ENCODE data around the gene GFOD2.
"Not testable (repeated sequence)": the region's sequence is repeated elsewhere in the genome, so short reads cannot be mapped to it uniquely, and the experiment has no call there.

GFOD2 gene, protein sequence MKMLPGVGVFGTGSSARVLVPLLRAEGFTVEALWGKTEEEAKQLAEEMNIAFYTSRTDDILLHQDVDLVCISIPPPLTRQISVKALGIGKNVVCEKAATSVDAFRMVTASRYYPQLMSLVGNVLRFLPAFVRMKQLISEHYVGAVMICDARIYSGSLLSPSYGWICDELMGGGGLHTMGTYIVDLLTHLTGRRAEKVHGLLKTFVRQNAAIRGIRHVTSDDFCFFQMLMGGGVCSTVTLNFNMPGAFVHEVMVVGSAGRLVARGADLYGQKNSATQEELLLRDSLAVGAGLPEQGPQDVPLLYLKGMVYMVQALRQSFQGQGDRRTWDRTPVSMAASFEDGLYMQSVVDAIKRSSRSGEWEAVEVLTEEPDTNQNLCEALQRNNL

DNA sequence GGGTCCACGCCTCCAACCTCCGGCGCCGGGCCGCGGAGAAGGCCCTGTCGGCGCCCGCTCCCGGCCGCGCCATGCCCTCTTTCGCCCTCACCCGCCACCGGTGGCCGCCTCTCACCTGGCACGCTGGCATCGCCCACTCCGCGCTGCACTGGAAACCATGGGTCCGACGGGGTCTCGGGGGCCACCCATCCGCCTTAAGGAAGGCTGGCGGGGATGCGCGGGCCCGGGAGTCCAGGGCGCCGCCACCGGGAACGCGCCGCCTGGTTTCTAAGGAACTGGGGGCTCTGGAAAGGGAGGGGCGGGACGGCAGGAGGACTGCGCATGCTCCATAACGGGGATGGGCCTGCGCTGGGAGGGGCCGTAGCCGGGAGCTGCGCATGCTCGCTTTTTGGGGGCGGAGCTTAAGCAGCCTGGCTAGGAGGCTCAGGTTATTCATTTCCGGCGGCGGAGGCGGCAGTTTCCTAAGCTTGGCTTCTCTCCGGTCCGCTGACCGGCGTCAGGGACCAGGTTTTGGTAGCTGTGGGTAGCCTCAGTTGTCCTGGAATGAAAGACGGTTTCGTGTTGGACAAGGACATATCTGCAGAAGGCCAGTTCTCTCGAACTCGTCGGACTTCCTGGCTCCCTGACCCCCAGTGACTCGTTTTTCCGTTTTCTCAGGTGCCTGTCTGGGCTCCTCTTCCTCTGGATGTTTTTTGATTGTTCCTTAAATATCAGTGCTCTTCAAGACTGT lies at the start of gene GFOD2:
Gene GFOD2 (minus strand): TSS at position 269 of the 730 bp plus-strand sequence. CDS start 33,601 bp downstream, outside the sequence.
- peak; percentile 99 for DNase-seq

DNA sequence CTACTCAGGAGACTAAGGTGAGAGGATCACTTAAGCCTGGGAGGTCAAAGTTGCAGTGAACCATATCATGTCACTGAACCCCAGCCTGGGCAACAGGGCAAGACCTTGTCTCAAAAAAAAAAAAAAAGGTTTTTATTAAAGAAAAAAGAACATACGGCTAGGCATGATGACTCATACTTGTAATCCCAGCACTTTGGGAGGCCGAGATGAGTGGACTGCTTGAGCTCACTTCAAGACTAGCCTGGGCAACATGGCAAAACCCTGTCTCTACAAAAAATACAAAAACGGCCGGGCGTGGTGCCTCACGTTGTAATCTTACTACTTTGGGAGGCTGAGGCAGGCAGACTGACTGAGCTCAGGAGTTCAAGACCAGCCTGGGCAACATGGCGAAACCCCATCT lies 48.8 kb upstream of the GFOD2 start:
- no peak for DNase-seq

DNA sequence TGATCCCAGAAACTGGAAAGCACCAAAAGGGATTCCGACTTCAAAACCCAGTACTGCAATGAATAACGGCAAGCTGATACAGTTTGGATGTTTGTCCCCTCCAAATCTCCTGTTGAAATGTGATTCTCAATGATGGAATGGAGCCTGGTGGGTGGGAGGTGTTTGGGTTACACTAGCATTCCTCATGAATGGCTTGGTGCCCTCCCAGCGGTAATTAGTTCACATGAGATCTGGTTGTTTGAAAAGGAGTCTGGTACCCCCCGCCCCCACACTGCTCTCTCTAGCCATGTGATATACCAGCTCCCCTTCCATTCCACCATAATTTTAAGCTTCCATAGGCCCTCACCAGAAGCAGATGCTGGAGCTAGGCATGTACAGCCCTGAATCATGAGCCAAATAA lies 47.2 kb upstream of the GFOD2 start:
- DNase-seq: no peak

DNA sequence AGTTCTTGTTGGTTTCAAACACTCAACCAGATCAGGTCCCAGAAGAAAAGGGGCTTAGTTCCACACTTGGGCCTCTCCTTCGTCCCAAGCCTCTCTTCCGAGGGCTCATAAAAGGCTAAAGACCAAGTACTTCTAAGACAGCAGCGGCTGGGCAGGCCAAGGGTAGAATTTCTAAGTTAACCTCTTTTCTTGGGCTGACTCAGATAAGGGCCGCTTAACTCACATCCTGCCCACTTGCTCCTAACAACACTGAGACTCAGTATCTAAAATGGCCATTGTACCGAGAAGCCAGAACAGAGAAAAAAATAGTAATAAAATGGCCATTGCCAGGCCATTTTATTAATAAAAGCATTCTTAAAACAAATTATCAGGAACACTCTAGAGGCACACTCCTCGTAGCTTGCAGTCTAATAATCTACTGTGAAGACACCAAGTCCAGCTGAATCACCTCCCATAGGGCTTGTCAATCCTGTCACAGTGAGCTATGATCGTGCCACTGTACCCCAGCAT lies 45.1 kb upstream of the GFOD2 start:
- no peak for DNase-seq

DNA sequence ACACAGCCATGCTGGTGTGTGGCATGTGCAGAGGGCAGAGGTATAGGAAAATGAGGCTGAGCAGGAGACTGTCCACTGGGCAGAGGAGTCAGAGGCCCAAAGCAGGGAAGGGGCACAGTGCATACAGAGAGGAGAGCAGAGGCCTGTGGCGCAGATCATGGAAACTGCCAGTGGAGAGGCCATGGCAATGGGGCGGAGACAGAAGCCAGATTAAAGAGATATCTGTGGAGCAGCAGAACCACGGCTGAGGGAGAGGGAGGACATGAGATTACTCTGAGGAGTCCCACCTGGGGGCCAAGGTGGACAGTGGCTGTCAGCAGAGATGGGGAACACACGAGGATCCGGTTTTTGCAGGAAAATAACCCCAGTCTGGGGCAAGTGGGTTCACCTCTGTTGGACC lies 44.0 kb upstream of the GFOD2 start:
- DNase-seq: no peak

DNA sequence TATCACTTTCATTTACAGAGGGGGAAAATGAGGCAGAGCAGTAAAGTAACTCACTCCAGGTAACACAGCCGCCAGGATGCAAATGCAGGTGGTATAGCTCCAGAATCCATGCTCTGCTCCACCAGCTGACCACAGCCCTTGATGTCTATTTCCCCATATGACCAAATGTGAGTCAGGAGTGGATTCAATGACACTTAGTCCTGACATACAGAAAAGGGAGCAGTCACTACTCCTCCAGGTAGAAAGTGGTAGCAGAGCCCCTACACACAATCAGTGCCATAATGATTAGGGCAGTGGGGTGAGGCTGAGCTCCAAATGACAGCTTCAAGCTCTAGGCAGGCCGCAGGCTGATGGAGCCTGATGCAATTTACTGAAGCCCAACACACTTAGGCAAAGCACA lies 43.3 kb upstream of the GFOD2 start:
- DNase-seq: no peak

DNA sequence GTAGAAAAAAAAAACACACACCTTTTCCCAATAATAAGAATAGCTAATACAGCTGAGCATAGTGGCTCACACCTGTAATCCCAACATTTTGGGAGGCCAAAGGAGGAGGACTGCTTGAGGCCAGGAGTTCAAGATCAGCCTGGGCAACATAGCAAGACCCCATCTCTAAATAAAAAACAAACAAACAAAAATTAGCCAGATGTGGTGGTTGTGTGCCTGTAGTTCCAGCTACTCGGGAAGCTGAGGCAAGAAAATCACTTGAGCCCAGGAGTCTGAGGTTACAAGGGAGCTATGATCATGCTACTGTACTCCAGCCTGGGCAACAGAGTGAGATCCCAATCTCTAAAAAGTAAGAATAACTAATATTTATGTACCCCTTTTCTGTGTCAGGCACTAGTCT lies 42.8 kb upstream of the GFOD2 start:
- DNase-seq: no peak

DNA sequence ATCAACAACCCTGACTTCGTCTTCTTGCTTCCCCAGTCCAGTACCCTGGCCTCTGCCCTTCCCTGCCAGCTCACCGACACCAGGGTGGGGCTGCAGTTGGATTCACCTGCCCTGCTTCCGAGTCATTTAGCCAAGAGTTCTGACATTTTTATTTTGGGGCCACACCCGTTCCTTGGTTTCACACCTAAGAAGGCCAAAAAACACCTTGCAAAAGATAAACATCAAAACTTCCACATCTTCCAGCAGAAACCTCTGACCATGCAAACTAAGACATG lies 41.8 kb upstream of the GFOD2 start:
- DNase-seq: no peak

DNA sequence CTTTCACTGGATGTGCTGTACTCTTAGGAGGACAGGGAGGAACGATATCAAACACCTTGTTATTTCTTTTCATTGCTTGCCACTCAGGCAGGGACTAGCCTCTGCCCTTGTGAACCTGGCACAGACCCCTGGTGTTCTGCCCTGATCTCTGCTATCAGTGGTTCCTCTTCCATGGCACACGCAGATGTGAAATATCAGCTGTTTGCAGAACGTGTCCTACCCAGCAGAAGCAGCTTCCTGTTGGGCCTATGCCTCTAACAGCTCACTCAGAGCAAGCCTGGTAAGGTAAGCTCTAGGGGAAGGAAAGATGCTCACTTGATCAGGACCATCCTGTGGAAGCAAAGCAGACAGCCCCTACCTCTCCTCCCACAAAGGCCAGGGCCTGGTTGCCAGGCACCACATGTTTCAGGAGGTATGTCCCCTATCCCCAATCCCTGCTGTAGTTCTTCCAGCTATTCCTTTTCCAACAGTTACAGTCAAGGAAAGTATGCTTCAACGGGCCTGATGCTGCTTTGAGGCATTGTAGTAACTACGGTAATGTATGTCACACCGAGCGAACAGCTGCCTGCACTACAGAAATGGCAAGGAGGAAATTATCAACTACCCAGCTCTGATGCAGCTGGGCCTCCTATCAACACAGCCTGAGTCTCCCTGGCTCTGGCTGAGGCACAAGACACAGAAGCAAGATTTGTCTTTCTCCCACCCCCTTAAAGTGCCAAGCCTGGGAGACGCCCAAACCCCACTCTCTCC lies 41.3 kb upstream of the GFOD2 start:
- DNase-seq: no peak

DNA sequence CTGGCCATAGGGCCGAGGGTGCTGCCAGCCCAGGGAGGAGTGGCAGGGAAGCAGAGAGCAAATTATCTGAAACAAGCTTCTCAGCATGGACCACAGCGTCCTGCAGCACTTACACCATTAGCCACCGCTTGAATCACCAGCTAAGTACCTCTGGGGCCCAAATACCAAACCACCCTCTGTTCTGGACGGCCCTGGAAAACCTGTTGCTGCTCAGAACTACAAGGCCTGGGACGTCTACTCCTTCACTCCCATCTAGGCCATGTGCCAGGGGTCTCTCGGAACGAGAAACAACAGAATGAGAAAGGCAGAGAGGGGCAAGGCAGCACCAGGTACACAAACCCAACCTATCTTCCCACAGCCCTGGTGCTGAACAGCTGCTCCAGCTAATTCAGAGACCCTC lies 39.9 kb upstream of the GFOD2 start:
- no peak for DNase-seq

DNA sequence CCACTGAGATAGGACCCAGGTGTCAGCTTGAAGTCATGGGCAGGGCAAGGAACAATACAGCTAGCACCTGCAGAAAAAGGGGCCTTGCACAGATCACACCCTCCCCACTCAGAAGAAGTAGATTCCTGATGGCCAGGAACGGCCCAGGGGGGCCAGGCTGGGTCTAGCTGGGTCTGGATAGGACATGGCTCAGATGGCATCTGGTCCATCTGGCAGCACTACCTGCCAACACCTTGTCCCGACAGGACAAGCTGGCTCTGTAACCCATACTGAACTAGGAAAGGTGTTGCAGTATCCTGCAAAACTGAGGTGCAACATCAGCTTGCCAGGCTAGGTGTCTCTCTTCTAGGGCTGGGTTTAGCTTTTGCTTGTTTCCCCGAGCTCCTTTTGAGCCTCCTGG lies 38.9 kb upstream of the GFOD2 start:
- DNase-seq: no peak

DNA sequence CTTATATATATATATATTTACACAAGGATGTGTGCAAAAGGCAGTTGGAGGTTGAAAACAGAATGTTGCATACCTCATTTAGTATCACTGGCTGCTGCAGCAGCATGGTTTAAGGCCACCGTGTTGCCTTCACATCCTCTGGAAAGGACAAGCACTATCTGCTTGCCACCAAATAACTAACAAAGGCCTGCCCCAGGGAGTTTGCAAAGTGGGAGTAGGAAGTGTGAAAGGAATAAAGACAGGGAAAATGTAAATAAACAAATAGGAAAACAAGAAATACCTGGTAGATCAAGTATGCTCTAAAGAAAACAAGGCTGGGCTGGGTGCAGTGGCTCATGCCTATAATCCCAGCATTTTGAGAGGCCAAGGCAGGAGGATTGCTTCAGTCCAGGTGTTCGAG lies 33.5 kb upstream of the GFOD2 start:
- DNase-seq: no peak

DNA sequence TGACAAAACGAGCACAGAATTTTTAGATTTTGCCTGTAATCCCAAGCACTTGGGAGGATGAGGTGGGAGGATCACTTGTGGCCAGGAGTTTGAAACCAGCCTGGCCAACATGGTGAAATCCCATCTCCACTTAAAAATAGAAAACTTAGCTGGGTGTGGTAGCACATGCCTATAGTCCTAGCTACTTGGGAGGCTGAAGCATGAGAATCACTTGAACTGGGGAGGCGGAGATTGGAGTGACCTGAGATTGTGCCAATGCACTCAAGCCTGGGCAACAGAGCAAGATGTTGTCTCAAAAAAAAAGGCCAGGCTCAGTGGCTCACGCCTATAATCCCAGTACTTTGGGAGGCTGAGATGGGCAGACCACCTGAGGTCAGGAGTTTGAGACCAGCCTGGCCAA lies 32.2 kb upstream of the GFOD2 start:
- DNase-seq: not testable (repeated sequence)

DNA sequence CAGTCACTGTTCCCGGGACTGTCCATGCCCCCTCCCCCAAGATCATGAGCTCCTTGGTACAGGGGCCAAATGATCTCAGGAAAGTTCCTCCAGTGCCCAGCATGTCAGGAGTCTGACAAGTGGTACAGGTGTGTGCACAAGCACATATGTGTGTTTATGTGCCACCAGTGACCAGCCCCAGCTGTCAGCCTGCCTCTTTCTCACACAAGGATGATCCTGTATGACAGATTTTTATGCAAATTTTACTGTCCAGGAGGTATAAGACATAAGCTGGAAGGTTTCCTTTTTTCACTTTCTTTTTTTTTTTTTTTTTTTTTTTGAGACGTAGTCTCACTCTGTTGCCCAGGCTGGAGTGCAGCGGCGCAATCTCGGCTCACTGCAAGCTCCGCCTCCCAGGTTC lies 31.4 kb upstream of the GFOD2 start:
- DNase-seq: no peak

DNA sequence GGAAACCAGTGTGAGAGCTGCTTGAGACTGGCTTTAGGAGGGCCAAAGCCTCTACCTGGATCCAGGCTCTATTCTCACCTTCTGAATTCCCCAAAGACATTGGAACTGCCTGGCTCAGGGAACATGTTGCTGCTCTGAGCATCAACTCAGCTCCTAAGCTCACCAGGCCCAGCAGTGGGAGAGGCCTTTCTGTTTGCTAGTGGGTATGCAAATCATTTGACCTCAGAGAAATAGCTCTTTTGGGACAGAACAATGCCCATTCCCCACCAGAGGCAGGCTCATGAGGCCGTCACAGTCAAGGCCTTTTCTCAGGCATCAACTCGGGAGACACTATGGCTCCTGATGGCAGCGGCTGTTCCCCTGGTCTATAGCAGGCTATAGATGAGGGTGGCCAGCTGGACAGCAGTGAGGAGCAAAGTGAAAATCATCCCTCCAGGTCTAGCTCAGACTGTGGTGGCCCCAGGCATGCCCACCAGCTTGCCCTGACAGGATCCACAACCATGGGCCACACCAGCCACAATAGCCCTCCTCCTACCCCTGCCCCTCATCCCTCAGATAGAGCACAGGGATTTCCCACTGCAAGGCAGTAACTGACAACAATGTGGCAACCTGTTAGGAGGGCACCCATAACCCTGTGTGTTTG lies 30.4 kb upstream of the GFOD2 start:
- no peak for DNase-seq

DNA sequence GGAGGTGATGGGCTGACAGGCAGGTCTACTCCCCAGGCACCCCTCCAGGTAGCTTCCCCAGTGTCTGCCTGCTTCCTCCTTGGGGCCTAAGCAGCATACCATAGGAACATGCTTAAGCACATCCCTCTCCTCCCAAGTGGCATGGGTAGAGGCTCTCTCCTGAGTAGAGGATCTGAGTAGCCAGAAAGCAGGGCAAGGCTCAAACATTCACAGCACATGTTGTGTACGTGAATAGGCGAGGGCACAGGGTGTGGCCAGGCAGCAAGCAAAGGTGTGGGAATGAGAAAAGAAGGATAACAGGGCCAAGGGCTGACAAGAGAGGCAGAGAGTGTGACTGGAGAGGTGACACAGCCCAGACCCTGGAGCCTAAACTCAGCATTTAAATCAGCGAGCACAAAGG lies 29.7 kb upstream of the GFOD2 start:
- no peak for DNase-seq

DNA sequence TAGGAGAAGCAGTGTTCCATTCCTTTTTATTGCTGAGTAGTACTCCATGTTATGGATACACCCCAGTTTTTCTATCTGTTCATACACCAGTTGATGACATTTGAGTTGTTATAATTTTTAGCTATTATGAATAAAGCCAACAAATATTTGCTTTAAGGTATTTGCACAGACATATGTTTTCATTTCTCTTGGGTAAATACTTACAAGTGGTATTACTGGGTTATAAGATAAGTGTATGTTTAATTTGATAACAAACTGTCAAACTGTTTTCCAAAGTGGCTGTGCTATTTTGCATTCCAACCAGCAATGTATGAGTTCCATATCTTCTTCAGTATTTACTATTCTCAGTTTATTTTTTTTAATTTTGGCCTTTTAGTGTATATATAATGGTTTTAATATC lies 27.7 kb upstream of the GFOD2 start:
- DNase-seq: no peak

DNA sequence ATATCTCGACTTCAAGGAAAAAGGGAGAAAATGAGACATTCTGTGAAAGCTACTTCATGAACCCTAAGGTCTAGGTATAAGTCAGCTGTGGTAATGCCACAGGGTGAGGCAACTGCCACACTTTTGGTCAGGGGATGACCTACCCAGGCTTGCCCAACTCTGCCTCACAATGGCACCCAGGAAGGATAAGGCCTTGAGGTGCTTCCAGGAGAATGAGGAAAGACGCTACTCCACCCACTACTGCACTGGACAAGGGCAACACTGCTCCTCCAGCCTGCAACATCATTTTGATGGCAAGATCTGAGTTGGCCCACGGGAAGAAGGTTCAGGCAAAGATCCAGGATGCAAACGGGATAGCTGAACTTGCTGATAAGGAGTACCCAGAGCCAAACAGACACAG lies 22.0 kb upstream of the GFOD2 start:
- no peak for DNase-seq

DNA sequence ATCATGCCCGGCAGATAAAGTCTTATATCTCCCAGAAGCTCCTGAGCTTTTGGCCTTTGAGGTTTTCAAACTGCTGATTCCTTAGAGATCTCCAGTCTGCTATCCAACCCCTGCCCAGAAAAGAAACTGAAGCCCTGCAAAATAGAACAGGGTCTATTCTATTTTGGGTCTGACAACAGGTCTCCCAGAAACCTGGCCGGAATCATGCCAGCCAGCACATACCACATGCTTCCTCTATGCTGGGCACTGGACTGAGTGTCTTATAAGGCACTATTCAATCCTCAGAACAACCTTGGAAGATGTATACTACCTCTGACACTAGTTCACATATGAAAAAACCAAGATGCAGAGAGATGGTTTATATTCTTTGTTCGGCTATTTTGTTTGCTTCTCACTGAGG lies 21.3 kb upstream of the GFOD2 start:
- no peak for DNase-seq

DNA sequence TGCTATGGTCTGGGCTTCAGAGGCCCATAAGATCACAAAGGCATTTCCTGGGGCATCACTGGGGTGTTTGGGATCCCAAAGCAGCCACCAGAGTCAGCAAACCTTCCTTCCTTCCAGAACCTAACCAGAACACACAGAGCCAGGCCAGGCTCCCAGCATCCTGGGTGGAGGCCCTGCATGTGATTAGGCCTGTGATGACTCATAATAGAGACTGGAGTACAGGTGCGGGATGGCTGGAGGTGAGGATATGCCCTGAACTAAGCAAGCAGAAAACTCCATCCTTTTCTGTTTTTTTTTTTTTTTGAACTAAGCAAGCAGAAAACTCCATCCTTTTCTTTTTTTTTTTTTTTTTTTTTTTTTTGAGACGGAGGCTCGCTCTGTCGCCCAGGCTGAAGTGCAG lies 17.7 kb upstream of the GFOD2 start:
- DNase-seq: no peak

DNA sequence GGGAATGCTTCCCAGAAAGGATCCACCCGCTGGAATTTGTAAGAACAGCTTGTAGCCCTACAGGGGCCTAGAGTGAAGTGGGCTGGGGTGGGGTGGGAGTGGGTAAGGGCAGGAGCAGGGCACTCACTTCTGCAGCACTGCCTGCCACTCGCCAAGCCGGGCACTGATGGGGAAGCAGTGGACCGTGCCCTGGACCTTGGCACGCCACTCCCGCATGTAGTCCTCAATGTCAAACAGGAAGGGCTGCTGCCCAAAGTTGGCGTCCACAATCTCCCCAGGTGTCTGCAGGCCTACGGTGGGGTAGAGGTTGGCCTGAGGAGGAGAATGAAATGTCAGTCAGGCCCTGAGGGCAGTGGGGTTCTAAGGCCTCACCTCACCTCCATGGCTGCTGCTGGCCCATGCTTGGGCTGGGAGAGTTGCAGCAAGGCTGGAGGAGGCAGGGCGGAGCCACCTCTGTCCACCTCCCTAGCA lies 15.7 kb upstream of the GFOD2 start:
- no peak for DNase-seq

DNA sequence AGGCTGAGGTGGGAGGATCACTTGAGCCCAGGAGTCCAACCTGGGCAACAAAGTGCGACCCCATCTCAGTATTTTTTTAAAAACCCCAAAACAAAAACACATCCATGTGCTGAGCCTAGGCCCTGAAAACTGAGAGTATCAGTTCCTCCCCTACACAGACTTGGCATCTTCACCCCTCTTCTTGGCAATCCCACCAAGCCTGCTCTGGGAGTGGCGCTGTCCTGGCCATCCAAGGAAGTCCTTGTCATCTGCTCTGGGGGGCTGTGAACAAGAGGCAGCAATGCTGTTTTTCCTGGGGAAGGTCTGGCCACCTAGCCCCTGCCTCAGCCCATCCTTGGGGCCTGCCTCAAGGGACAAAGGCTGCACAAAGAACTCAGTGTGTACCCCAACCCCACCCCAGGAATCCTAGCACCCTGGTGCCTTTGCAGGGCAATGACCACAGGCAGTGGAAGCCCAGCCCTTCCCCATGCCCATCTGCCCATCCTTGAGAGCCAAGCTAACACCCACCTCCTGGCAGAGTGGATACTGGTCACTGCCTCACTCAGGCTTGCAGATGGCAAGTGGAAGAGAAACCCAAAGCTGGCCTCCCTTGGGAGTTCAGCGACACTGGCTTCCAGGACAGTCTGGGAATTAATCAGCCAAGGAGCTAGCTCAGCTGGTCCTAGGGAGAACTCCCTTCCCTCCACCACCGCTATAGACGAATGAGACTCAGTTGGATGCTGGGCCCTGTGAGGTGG lies 14.8 kb upstream of the GFOD2 start:
- no peak for DNase-seq

DNA sequence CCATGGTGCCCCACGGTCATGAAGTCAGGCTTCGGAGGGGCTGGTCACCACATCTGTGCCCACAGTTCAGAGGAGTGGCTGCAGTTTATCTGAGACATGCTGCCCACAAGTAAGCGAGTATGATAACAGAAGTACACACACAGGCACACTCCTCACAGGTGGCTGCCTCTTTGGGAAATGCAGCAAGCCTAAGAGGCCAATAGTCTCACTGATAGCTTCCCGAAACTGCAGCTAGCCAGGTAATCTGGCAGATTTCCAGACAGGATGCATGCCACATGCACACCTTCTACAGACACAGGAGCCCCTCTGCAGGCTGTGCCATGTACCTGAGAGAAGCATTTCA lies 12.6 kb upstream of the GFOD2 start:
- DNase-seq: no peak

All from right forelimb (tissue), 1 donor.